ENCODE results near the gene MCM5.

DNA sequence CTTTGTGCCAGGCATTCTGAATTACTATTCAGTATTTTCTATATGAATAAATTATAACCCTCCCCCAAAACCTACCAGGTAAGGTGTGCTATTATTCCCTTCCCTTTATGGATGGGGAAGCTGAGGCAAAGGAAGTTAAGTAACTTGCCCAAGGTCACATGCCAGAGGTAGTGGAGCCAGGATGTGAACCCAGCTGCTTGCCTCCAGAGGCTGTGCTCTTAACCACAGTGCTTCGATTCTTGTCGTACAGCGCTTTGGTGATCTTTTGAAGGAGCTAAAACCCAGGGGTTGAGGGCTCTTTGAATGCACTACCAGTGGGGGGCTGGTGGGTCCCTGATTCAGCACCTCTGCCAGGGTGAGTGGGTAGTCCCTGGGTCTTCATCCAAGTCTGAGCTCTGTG lies 18.8 kb downstream of the MCM5 start:
- TF ChIP-seq, protein P1, sequence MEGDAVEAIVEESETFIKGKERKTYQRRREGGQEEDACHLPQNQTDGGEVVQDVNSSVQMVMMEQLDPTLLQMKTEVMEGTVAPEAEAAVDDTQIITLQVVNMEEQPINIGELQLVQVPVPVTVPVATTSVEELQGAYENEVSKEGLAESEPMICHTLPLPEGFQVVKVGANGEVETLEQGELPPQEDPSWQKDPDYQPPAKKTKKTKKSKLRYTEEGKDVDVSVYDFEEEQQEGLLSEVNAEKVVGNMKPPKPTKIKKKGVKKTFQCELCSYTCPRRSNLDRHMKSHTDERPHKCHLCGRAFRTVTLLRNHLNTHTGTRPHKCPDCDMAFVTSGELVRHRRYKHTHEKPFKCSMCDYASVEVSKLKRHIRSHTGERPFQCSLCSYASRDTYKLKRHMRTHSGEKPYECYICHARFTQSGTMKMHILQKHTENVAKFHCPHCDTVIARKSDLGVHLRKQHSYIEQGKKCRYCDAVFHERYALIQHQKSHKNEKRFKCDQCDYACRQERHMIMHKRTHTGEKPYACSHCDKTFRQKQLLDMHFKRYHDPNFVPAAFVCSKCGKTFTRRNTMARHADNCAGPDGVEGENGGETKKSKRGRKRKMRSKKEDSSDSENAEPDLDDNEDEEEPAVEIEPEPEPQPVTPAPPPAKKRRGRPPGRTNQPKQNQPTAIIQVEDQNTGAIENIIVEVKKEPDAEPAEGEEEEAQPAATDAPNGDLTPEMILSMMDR (IDR thresholded peaks at IDR 0.05; ENCODE audit: low read depth, low read length, poor library complexity, severe bottlenecking) = no peak
- TF ChIP-seq EZH2phosphoT487 (IDR thresholded peaks at IDR 0.05; ENCODE audit: borderline replicate concordance, low read length) = no peak
